ENCODE measurements around the gene CAPZB. TPM values are rescaled to one million over a fixed set of nuclear protein-coding genes. Genes with fewer than 3 reads are reported as not detected.
A peak's percentile ranks its signal among the peaks of the same experiment; 100 is the strongest.

CAPZB gene
- total RNA-seq, 1 donor from 2014 or later: 189 TPM

DNA sequence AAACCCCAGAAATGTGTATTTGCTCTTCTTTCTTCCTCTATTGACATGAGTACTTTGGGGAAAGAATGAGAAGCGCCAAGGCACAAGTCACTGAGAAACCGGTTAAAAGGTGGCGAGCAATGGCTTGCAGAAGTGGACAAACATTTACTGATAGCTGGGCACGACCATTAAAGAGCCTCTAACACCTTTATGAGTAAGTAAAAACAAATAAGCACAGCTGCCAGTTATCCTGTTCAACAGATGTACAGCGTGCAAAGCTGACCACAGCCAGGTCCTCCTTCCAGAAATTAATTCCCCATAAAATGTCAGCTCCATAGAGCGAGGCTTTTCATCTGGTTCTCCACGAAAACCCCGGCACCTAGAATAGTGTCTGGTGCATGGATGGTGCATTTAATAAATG lies 72.7 kb downstream of the CAPZB start:
- Mint-ChIP-seq H3K27ac (no peak overlapping the region), H3K27me3 (no peaks in the 10 kb centered on the region), H3K4me1 (ENCODE audit: low read depth) (peaks cover 15% of the 10 kb centered on the region), H3K4me3 (ENCODE audit: low read depth) (no peak overlapping the region), H3K9me3 (ENCODE audit: low read depth) (no peaks in the 10 kb centered on the region), H3K36me3 (ENCODE audit: insufficient read depth) (no peaks in the 10 kb centered on the region)
- DNase-seq (ENCODE audit: low spot score, unreplicated experiment): no peak
- no peak for TF ChIP-seq CTCF (IDR thresholded peaks at IDR 0.05; ENCODE audit: unreplicated experiment)

- no peak overlapping the region for H3K4me3 Mint-ChIP-seq (ENCODE audit: low read depth)
- TF ChIP-seq CTCF (IDR thresholded peaks at IDR 0.05; ENCODE audit: unreplicated experiment): no peak
- H3K4me1 Mint-ChIP-seq (ENCODE audit: low read depth): peaks cover 21% of the 10 kb centered on the region
- H3K27me3 Mint-ChIP-seq: no peaks in the 10 kb centered on the region
- no peaks in the 10 kb centered on the region for H3K36me3 Mint-ChIP-seq (ENCODE audit: insufficient read depth)
- H3K9me3 Mint-ChIP-seq (ENCODE audit: low read depth): no peaks in the 10 kb centered on the region
- DNase-seq (ENCODE audit: low spot score, unreplicated experiment): no peak
- H3K27ac Mint-ChIP-seq: peak overlapping the region; percentile 49
Observed at GRCh38 chr1:19411612-19412011, 73.7 kb downstream of the CAPZB start.

- no peak overlapping the region for H3K27ac Mint-ChIP-seq
- no peaks in the 10 kb centered on the region for H3K9me3 Mint-ChIP-seq (ENCODE audit: low read depth)
- no peak for DNase-seq (ENCODE audit: low spot score, unreplicated experiment)
- H3K27me3 Mint-ChIP-seq: no peaks in the 10 kb centered on the region
- peaks cover 32% of the 10 kb centered on the region for H3K4me1 Mint-ChIP-seq (ENCODE audit: low read depth)
- TF ChIP-seq CTCF (IDR thresholded peaks at IDR 0.05; ENCODE audit: unreplicated experiment): no peak
- H3K36me3 Mint-ChIP-seq (ENCODE audit: insufficient read depth): no peaks in the 10 kb centered on the region
- H3K4me3 Mint-ChIP-seq (ENCODE audit: low read depth): no peak overlapping the region
Observed at GRCh38 chr1:19410393-19410792, 74.9 kb downstream of the CAPZB start.

- peaks cover 4% of the 10 kb centered on the region for H3K36me3 Mint-ChIP-seq (ENCODE audit: insufficient read depth)
Observed at GRCh38 chr1:19409477-19410341, 75.6 kb downstream of the CAPZB start.

More at GRCh38 chr1:19409477-19410341, 75.6 kb downstream of the CAPZB start:
- DNase-seq (ENCODE audit: low spot score, unreplicated experiment): no peak
- H3K4me3 Mint-ChIP-seq (ENCODE audit: low read depth): no peak overlapping the region
- TF ChIP-seq CTCF (IDR thresholded peaks at IDR 0.05; ENCODE audit: unreplicated experiment): no peak
- H3K9me3 Mint-ChIP-seq (ENCODE audit: low read depth): no peaks in the 10 kb centered on the region
- no peaks in the 10 kb centered on the region for H3K27me3 Mint-ChIP-seq
- H3K27ac Mint-ChIP-seq: no peak overlapping the region
- H3K4me1 Mint-ChIP-seq (ENCODE audit: low read depth): peaks cover 31% of the 10 kb centered on the region

All from progenitor cell of endocrine pancreas (in vitro differentiated cells).